A673 (cell line): Measurements from ENCODE around the gene SPIB.

Experiments used
- EZH2 ChIP-seq: fragments of 200-600 bp; sonication (generic); IDR thresholded peaks from 2 replicates; pipeline ENCODE4 v1.6.1; 2017; ENCODE audit warnings: borderline replicate concordance, low read depth, mild to moderate bottlenecking, mixed read lengths, antibody characterized with exemption, low read length; ENCODE audit not compliant: poor library complexity, severe bottlenecking
- TF ChIP-seq, protein P1 (sequence below): fragments of 300-800, 200-600 bp; sonication (generic); conservative IDR thresholded peaks from 2 replicates; pipeline ENCODE4 v1.5.1; 2017; ENCODE audit warnings: low read depth, mild to moderate bottlenecking, antibody characterized with exemption, low read length, moderate library complexity, mixed read lengths

GRCh38 chr19:50476224-50476906 lies 57.6 kb downstream of the SPIB start, which contains the start of the genes EMC10 and GARIN5A:
- TF ChIP-seq, protein P1, sequence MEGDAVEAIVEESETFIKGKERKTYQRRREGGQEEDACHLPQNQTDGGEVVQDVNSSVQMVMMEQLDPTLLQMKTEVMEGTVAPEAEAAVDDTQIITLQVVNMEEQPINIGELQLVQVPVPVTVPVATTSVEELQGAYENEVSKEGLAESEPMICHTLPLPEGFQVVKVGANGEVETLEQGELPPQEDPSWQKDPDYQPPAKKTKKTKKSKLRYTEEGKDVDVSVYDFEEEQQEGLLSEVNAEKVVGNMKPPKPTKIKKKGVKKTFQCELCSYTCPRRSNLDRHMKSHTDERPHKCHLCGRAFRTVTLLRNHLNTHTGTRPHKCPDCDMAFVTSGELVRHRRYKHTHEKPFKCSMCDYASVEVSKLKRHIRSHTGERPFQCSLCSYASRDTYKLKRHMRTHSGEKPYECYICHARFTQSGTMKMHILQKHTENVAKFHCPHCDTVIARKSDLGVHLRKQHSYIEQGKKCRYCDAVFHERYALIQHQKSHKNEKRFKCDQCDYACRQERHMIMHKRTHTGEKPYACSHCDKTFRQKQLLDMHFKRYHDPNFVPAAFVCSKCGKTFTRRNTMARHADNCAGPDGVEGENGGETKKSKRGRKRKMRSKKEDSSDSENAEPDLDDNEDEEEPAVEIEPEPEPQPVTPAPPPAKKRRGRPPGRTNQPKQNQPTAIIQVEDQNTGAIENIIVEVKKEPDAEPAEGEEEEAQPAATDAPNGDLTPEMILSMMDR: no peak
- no peak for TF ChIP-seq EZH2
